GM19240 (cell line): Measurements from ENCODE around the gene NSDHL.
A peak's percentile ranks its signal among the peaks of the same experiment; 100 is the strongest.
"Not testable (repeated sequence)": the region's sequence is repeated elsewhere in the genome, so short reads cannot be mapped to it uniquely, and the experiment has no call there.

Experiments
- DNase-seq: peaks from one replicate; pipeline ENCODE4 v3.0.0; 2011; ENCODE audit warnings: low spot score; ENCODE audit not compliant: insufficient read length

The NSDHL gene

GRCh38 chrX:152830312-152831305 is at the start of gene NSDHL, which contains the start of gene CETN2:
Gene NSDHL (plus strand): TSS chrX:152831063. CDS start chrX:152846325, 15,262 bp downstream.
Gene CETN2 (minus strand): TSS chrX:152830757. CDS start chrX:152830710, 47 bp downstream.
- DNase-seq, result peak; percentile 85

- DNase-seq, result not testable (repeated sequence)
These were observed 43.8 kb upstream of the NSDHL start for GRCh38 chrX:152787062-152787461.

GRCh38 chrX:152798945-152799344 is 31.9 kb upstream of the NSDHL start:
- DNase-seq, result no peak

- DNase-seq, result no peak
These were observed 24.8 kb upstream of the NSDHL start for GRCh38 chrX:152806035-152806434.

GRCh38 chrX:152810403-152810802 is 20.5 kb upstream of the NSDHL start:
- no peak for DNase-seq

GRCh38 chrX:152813206-152813605 is 17.7 kb upstream of the NSDHL start:
- DNase-seq, result no peak

- no peak for DNase-seq
These were observed 16.8 kb upstream of the NSDHL start for GRCh38 chrX:152814048-152814447.

- DNase-seq, result no peak
These were observed 13.6 kb upstream of the NSDHL start for GRCh38 chrX:152817078-152817764.

- DNase-seq, result no peak
These were observed 12.5 kb upstream of the NSDHL start for GRCh38 chrX:152818356-152818755.

- no peak for DNase-seq
These were observed 11.6 kb upstream of the NSDHL start for GRCh38 chrX:152819266-152819665.

GRCh38 chrX:152819732-152820131 is 11.1 kb upstream of the NSDHL start:
- DNase-seq, result no peak

GRCh38 chrX:152821145-152821765 is 9.6 kb upstream of the NSDHL start:
- DNase-seq, result no peak

GRCh38 chrX:152822383-152823086 is 8.3 kb upstream of the NSDHL start:
- no peak for DNase-seq

- no peak for DNase-seq
These were observed 7.2 kb upstream of the NSDHL start for GRCh38 chrX:152823657-152824056.

- no peak for DNase-seq
These were observed 6.0 kb upstream of the NSDHL start for GRCh38 chrX:152824841-152825374.

GRCh38 chrX:152831391-152831790 is 528 bp downstream of the NSDHL start:
- no peak for DNase-seq

- no peak for DNase-seq
These were observed 1.7 kb downstream of the NSDHL start for GRCh38 chrX:152832520-152832919.

- DNase-seq, result no peak
These were observed 2.5 kb downstream of the NSDHL start for GRCh38 chrX:152833378-152833777.

- not testable (repeated sequence) for DNase-seq
These were observed 4.6 kb downstream of the NSDHL start for GRCh38 chrX:152835470-152835869.

- DNase-seq, result no peak
These were observed 12.0 kb downstream of the NSDHL start for GRCh38 chrX:152842772-152843338.

- DNase-seq, result no peak
These were observed 13.0 kb downstream of the NSDHL start for GRCh38 chrX:152843852-152844251.
